Cardiac ventricle fibroblast (primary cell): Measurements from ENCODE around the gene FLT3. TPM values are rescaled to one million over a fixed set of nuclear protein-coding genes. Genes with fewer than 3 reads are reported as not detected.

ENCODE experiments used
- total RNA-seq: library from RNA; depleted of rRNA; stranded (reverse); fragments of >200 nt; gene quantifications from 2 replicates; pipeline ENCODE4 v1.2.3, GENCODE V29; 2015

The FLT3 gene
- total RNA-seq, result not detected in 2 replicates

GRCh38 chr13:28100150-28101121 is at the start of gene FLT3:
TSS of gene FLT3 (minus strand) at chr13:28100576. CDS start at chr13:28100510, 66 bp downstream.

DNA sequence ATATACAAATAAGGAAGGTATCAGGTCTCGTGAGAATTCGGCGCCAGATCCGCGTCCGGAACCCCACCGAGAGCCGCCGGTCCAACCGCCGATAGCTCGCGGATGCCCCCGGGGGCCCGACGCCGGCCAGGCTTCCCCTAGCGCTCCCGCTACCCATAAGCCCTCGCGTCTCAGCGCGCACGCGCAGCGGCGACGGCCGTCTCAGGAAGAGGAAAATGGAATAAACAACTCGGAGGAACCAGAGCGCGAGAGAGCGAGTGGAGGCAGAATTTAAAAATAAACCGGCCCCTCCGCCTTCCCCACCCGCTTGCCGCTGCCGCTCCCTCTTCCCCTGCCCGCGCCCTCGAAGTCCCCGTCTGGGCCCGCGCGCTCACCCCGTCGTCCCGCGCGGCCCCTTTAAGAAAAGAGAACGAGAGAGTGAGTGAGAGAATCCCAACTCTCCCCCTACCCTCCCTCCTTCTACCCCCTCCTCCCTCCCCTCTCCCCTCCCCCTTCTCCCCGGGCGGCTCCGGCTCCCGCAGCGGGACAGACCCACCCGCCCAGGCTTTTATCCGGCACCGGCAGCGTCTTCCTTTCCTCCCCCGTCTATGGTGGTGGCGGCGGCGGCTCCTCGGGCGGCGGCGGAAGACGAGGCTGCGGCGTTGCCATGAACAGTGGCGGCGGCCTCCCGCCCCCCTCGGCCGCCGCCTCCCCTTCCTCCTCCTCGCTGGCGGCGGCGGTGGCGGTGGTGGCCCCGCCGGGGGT is 37.8 kb upstream of the FLT3 start, which contains the start of gene PAN3:
TSS of gene PAN3 (plus strand) at position 534 of the 744 bp plus-strand sequence. CDS start at position 647, 113 bp downstream.

GRCh38 chr13:27988520-27988919 is 111.9 kb downstream of the FLT3 start, which contains the start of gene URAD:
TSS of gene URAD (minus strand) at chr13:27988693. CDS start at chr13:27988637, 56 bp downstream.

GRCh38 chr13:27969082-27969865 is 131.1 kb downstream of the FLT3 start, which contains the start of gene CDX2:
TSS of gene CDX2 (minus strand) at chr13:27969315. CDS start at chr13:27969006, 309 bp downstream.

Other genes starting within 250 kb of the FLT3 start
- gene PDX1, start 180.6 kb downstream of the FLT3 start, total RNA-seq, result not detected in 2 replicates
- not detected in 2 replicates for gene CDX2, start 131.3 kb downstream of the FLT3 start, total RNA-seq
- not detected in 2 replicates for gene URAD, start 111.9 kb downstream of the FLT3 start, total RNA-seq
- 15.6 and 20.0 TPM in 2 replicates for gene PAN3, start 38.0 kb upstream of the FLT3 start, total RNA-seq